ENCODE results near the gene ITFG2.

Gene ITFG2

DNA sequence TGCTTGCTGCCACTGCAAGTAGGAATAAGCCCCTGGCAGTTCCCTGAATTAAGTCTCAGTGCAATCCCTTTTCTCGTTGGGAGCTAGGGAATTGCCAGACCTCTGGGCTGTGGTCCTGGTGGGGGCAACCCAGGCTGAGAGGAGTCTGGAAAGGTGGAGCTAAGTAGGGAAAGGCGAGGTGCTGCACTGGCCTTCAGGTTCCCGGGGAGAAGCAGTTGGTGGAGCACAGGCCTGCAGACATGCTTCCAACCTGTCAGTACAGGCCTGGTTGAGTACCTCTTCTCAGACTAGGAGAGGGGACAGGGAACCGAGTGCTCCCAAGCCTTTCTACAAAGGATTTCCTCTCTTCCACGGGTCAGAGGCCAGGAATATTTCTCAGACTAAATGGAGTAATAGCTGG is 20.9 kb downstream of the ITFG2 start:
- H3F3A ChIP-seq (ENCODE audit: control insufficient read depth, insufficient read depth), result no peaks in the 10 kb centered on the region
- no peaks in the 10 kb centered on the region for H3K79me2 ChIP-seq (ENCODE audit: control insufficient read depth, low read length)
- H4K20me1 ChIP-seq (ENCODE audit: control insufficient read depth, insufficient read depth, low read depth, low read length), result no peaks in the 10 kb centered on the region
- H3K4me2 ChIP-seq (ENCODE audit: low read length), result no peak overlapping the region
- no peaks in the 10 kb centered on the region for H3K27me3 ChIP-seq (ENCODE audit: control insufficient read depth, low read length)
- TF ChIP-seq, protein P1, sequence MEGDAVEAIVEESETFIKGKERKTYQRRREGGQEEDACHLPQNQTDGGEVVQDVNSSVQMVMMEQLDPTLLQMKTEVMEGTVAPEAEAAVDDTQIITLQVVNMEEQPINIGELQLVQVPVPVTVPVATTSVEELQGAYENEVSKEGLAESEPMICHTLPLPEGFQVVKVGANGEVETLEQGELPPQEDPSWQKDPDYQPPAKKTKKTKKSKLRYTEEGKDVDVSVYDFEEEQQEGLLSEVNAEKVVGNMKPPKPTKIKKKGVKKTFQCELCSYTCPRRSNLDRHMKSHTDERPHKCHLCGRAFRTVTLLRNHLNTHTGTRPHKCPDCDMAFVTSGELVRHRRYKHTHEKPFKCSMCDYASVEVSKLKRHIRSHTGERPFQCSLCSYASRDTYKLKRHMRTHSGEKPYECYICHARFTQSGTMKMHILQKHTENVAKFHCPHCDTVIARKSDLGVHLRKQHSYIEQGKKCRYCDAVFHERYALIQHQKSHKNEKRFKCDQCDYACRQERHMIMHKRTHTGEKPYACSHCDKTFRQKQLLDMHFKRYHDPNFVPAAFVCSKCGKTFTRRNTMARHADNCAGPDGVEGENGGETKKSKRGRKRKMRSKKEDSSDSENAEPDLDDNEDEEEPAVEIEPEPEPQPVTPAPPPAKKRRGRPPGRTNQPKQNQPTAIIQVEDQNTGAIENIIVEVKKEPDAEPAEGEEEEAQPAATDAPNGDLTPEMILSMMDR (IDR thresholded peaks at IDR 0.05; ENCODE audit: low read depth, low read length, poor library complexity, severe bottlenecking), result no peak
- no peak for TF ChIP-seq EZH2phosphoT487 (IDR thresholded peaks at IDR 0.05; ENCODE audit: borderline replicate concordance, low read length)
- H3K9me3 ChIP-seq (ENCODE audit: control insufficient read depth, insufficient read depth, low read length), result no peaks in the 10 kb centered on the region
- no peaks in the 10 kb centered on the region for H3K4me1 ChIP-seq (ENCODE audit: control insufficient read depth, low read length)
- H3K27ac ChIP-seq (ENCODE audit: low read depth, low read length), result no peak overlapping the region
- H3K4me3 ChIP-seq (ENCODE audit: low read length), result no peak overlapping the region
- peaks cover 4% of the 10 kb centered on the region for H3K36me3 ChIP-seq (ENCODE audit: control insufficient read depth, low read length)
- no peaks in the 10 kb centered on the region for H3K9me2 ChIP-seq (replicated peaks; ENCODE audit: control insufficient read depth, low read length)

DNA sequence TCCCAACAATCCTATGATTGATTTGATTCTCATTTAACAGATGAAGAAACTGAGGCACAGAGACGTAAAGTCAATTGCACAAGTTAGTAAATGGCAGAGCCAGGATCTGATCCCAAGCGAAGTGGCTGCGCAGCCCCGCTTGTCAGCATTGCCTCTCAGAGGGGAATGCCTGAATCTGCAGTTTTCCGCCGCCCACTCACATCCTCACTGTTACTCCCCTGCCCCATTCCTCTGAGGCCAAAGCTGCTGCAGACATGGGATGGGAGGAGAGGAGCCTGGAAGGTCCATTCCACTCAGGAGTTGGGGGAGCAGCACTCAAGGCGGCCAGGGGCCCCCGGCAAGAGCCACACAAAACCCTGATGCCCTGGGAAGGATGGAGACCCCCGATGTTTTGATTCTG is 21.3 kb downstream of the ITFG2 start:
- TF ChIP-seq, protein P1 (IDR thresholded peaks at IDR 0.05; ENCODE audit: low read depth, low read length, poor library complexity, severe bottlenecking), result no peak
- TF ChIP-seq EZH2phosphoT487 (IDR thresholded peaks at IDR 0.05; ENCODE audit: borderline replicate concordance, low read length), result no peak
- no peaks in the 10 kb centered on the region for H3K4me1 ChIP-seq (ENCODE audit: control insufficient read depth, low read length)
- H3K36me3 ChIP-seq (ENCODE audit: control insufficient read depth, low read length), result peaks cover 4% of the 10 kb centered on the region; the same call in 1 of the 2 replicates
- no peak overlapping the region for H3K27ac ChIP-seq (ENCODE audit: low read depth, low read length)
- no peaks in the 10 kb centered on the region for H3K9me3 ChIP-seq (ENCODE audit: control insufficient read depth, insufficient read depth, low read length)
- no peak overlapping the region for H3K4me3 ChIP-seq (ENCODE audit: low read length)
- H3K27me3 ChIP-seq (ENCODE audit: control insufficient read depth, low read length), result no peaks in the 10 kb centered on the region
- no peaks in the 10 kb centered on the region for H3K79me2 ChIP-seq (ENCODE audit: control insufficient read depth, low read length)
- H3K4me2 ChIP-seq (ENCODE audit: low read length), result no peak overlapping the region
- no peaks in the 10 kb centered on the region for H4K20me1 ChIP-seq (ENCODE audit: control insufficient read depth, insufficient read depth, low read depth, low read length)
- H3K9me2 ChIP-seq (replicated peaks; ENCODE audit: control insufficient read depth, low read length), result no peaks in the 10 kb centered on the region
- H3F3A ChIP-seq (ENCODE audit: control insufficient read depth, insufficient read depth), result no peaks in the 10 kb centered on the region

DNA sequence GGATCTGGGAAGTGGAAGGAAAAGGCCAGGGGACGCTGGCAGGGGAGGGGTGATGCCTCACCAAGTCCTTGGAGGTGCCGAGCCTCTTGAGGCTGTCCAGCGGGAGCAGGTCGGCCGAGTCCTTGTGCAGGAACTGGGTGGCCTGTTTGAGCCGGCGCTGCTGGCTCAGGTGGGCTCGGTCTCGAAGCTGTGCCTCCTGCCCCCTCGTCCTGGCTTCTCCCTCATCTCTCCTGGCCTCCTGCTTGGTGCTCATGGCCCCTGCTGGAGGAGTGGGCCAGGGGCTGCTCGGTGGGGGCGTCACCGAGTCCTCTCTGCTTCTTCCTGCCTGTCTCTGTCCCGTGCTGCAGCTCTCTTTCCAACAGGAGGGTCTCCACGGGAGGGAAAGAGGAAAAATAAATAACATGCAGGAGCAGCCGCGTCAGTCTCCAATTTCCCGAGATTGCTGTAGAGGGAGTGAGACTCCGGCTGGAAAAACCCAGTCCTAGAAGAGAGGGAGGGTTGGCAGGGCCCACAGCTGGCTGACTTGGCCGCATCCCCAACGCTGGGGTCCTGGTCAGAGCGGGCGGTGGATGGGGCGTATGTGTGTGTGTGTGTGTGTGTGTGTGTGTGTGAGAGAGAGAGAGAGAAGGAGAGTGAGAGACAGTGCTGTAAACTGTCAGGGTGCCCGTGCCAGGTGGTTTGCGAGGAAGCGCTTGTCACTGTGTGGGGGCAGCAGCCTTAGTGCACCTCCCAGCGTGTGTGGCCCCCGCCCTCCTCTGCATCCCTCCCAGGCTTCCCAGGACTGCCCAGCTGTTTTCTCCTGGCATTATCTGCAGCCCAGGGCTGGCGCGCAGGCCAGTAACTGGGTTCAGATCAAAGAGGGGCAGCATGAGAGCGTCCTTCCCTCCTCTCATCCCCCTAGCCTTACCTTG is 22.4 kb downstream of the ITFG2 start, which contains the start of gene NRIP2:
Gene NRIP2, minus strand, starts transcription at position 455 of the 911 bp plus-strand sequence. Its CDS starts 52 bp downstream, at position 403.
- H3K27ac ChIP-seq (ENCODE audit: low read depth, low read length), result no peak within 1 kb of the TSS
- H3K9me2 ChIP-seq (replicated peaks; ENCODE audit: control insufficient read depth, low read length), result no peaks in the 10 kb centered on the region
- H3K27me3 ChIP-seq (ENCODE audit: control insufficient read depth, low read length), result no peaks in the 10 kb centered on the region
- H3K36me3 ChIP-seq (ENCODE audit: control insufficient read depth, low read length), result no peaks in the 10 kb centered on the region
- no peaks in the 10 kb centered on the region for H3K4me1 ChIP-seq (ENCODE audit: control insufficient read depth, low read length)
- TF ChIP-seq, protein P1 (IDR thresholded peaks at IDR 0.05; ENCODE audit: low read depth, low read length, poor library complexity, severe bottlenecking), result no peak
- TF ChIP-seq EZH2phosphoT487 (IDR thresholded peaks at IDR 0.05; ENCODE audit: borderline replicate concordance, low read length), result no peak
- no peak within 1 kb of the TSS for H3K4me2 ChIP-seq (ENCODE audit: low read length)
- H3K4me3 ChIP-seq (ENCODE audit: low read length), result no peak within 1 kb of the TSS
- no peaks in the 10 kb centered on the region for H3K79me2 ChIP-seq (ENCODE audit: control insufficient read depth, low read length)
- H4K20me1 ChIP-seq (ENCODE audit: control insufficient read depth, insufficient read depth, low read depth, low read length), result no peaks in the 10 kb centered on the region
- no peaks in the 10 kb centered on the region for H3K9me3 ChIP-seq (ENCODE audit: control insufficient read depth, insufficient read depth, low read length)
- no peaks in the 10 kb centered on the region for H3F3A ChIP-seq (ENCODE audit: control insufficient read depth, insufficient read depth)

All from DOHH2 (cell line).